ENCODE data around the gene RICTOR.

RICTOR gene

GRCh38 chr5:39099831-39100230, 25.6 kb upstream of the RICTOR start:
- no peaks in the 10 kb centered on the region for H3K36me3 ChIP-seq (ENCODE audit: insufficient read depth)
- H3K9ac ChIP-seq: no peak overlapping the region
- H3K79me2 ChIP-seq (ENCODE audit: insufficient read depth, low read depth): no peaks in the 10 kb centered on the region
- H3K4me1 ChIP-seq (ENCODE audit: low read depth, poor library complexity, severe bottlenecking): no peaks in the 10 kb centered on the region
- H3K4me2 ChIP-seq: no peak overlapping the region
- no peak for TF ChIP-seq CTCF (conservative IDR thresholded peaks at IDR 0.05; ENCODE audit: low read depth, low read length)
- H2AFZ ChIP-seq (ENCODE audit: low read depth): no peak overlapping the region
- H4K20me1 ChIP-seq (ENCODE audit: insufficient read depth): no peaks in the 10 kb centered on the region
- no peaks in the 10 kb centered on the region for H3K27me3 ChIP-seq (ENCODE audit: insufficient read depth, low read depth)
- no peak overlapping the region for H3K27ac ChIP-seq
- H3K4me3 ChIP-seq (IDR thresholded peaks at IDR 0.05; ENCODE audit: insufficient read depth, low read depth, low read length): no peak overlapping the region

GRCh38 chr5:39093352-39093751, 19.2 kb upstream of the RICTOR start:
- Histone ChIP-seq H3K9ac (no peak overlapping the region), H2AFZ (ENCODE audit: low read depth) (no peak overlapping the region), H4K20me1 (ENCODE audit: insufficient read depth) (no peaks in the 10 kb centered on the region), H3K36me3 (ENCODE audit: insufficient read depth) (no peaks in the 10 kb centered on the region), H3K27me3 (ENCODE audit: insufficient read depth, low read depth) (no peaks in the 10 kb centered on the region), H3K4me2 (no peak overlapping the region), H3K4me3 (IDR thresholded peaks at IDR 0.05; ENCODE audit: insufficient read depth, low read depth, low read length) (no peak overlapping the region), H3K79me2 (ENCODE audit: insufficient read depth, low read depth) (no peaks in the 10 kb centered on the region), H3K27ac (no peak overlapping the region), H3K4me1 (ENCODE audit: low read depth, poor library complexity, severe bottlenecking) (no peaks in the 10 kb centered on the region)
- no peak for TF ChIP-seq CTCF (conservative IDR thresholded peaks at IDR 0.05; ENCODE audit: low read depth, low read length)

GRCh38 chr5:39092581-39093351, 18.6 kb upstream of the RICTOR start:
- Histone ChIP-seq H3K4me3 (IDR thresholded peaks at IDR 0.05; ENCODE audit: insufficient read depth, low read depth, low read length) (no peak overlapping the region), H3K4me1 (ENCODE audit: low read depth, poor library complexity, severe bottlenecking) (no peaks in the 10 kb centered on the region), H2AFZ (ENCODE audit: low read depth) (no peak overlapping the region), H4K20me1 (ENCODE audit: insufficient read depth) (no peaks in the 10 kb centered on the region), H3K27me3 (ENCODE audit: insufficient read depth, low read depth) (no peaks in the 10 kb centered on the region), H3K27ac (no peak overlapping the region), H3K36me3 (ENCODE audit: insufficient read depth) (no peaks in the 10 kb centered on the region), H3K9ac (no peak overlapping the region), H3K4me2 (no peak overlapping the region), H3K79me2 (ENCODE audit: insufficient read depth, low read depth) (no peaks in the 10 kb centered on the region)
- no peak for TF ChIP-seq CTCF (conservative IDR thresholded peaks at IDR 0.05; ENCODE audit: low read depth, low read length)

GRCh38 chr5:39091940-39092580, 17.9 kb upstream of the RICTOR start:
- Histone ChIP-seq H2AFZ (ENCODE audit: low read depth) (no peak overlapping the region), H3K27ac (no peak overlapping the region), H3K9ac (no peak overlapping the region), H3K79me2 (ENCODE audit: insufficient read depth, low read depth) (no peaks in the 10 kb centered on the region), H3K4me2 (no peak overlapping the region), H3K36me3 (ENCODE audit: insufficient read depth) (no peaks in the 10 kb centered on the region), H3K4me3 (IDR thresholded peaks at IDR 0.05; ENCODE audit: insufficient read depth, low read depth, low read length) (no peak overlapping the region), H4K20me1 (ENCODE audit: insufficient read depth) (no peaks in the 10 kb centered on the region), H3K27me3 (ENCODE audit: insufficient read depth, low read depth) (no peaks in the 10 kb centered on the region), H3K4me1 (ENCODE audit: low read depth, poor library complexity, severe bottlenecking) (no peaks in the 10 kb centered on the region)
- TF ChIP-seq CTCF (conservative IDR thresholded peaks at IDR 0.05; ENCODE audit: low read depth, low read length): no peak
